Epithelial cell of esophagus (primary cell): Measurements from ENCODE around the gene C16orf92.
A peak's percentile ranks its signal among the peaks of the same experiment; 100 is the strongest.
"Not testable (repeated sequence)": the region's sequence is repeated elsewhere in the genome, so short reads cannot be mapped to it uniquely, and the experiment has no call there.

ENCODE experiments used
- DNase-seq: peaks from one replicate; pipeline ENCODE4 v3.0.0; 2010; ENCODE audit warnings: low read depth
- H3K4me3 ChIP-seq: 2 replicates; pipeline ENCODE4 v1.5.1; 2011; ENCODE audit warnings: mild to moderate bottlenecking, low read length, control low read depth
- CTCF ChIP-seq: IDR thresholded peaks from 2 replicates; pipeline ENCODE4 v1.5.1; 2011; ENCODE audit warnings: low read depth, mild to moderate bottlenecking, low read length, control low read depth, inconsistent platforms; ENCODE audit not compliant: insufficient read depth; ENCODE audit errors: missing control alignments

C16orf92 gene

GRCh38 chr16:30030841-30031413, 7.9 kb downstream of the C16orf92 start, which contains the start of gene TLCD3B:
Gene TLCD3B (minus strand): TSS chr16:30031271. CDS start chr16:30030527, 744 bp downstream.
- no peak within 1 kb of the TSS for H3K4me3 ChIP-seq
- TF ChIP-seq CTCF, result no peak
- no peak for DNase-seq

- H3K4me3 ChIP-seq, result no peak overlapping the region
- DNase-seq, result no peak
- TF ChIP-seq CTCF, result no peak
Observed at GRCh38 chr16:30031477-30031918, 8.5 kb downstream of the C16orf92 start.

- peak; percentile 83 for TF ChIP-seq CTCF
- DNase-seq, result peak; percentile 70
- no peak overlapping the region for H3K4me3 ChIP-seq
Observed at GRCh38 chr16:30032083-30032819, 9.3 kb downstream of the C16orf92 start.

GRCh38 chr16:30033270-30033669, 10.3 kb downstream of the C16orf92 start:
- no peak for TF ChIP-seq CTCF
- no peak overlapping the region for H3K4me3 ChIP-seq
- no peak for DNase-seq

GRCh38 chr16:30040221-30040620, 17.2 kb downstream of the C16orf92 start:
- H3K4me3 ChIP-seq, result no peak overlapping the region
- no peak for DNase-seq
- no peak for TF ChIP-seq CTCF

- DNase-seq, H3K4me3 ChIP-seq: not testable (repeated sequence)
Observed at GRCh38 chr16:30040690-30041089, 17.7 kb downstream of the C16orf92 start.

- peak; percentile 36 for TF ChIP-seq CTCF
- DNase-seq, result peak; percentile 31
- no peak overlapping the region for H3K4me3 ChIP-seq
Observed at GRCh38 chr16:30041841-30042240, 18.8 kb downstream of the C16orf92 start.
